ENCODE results near the gene DUSP18. TPM values are rescaled to one million over a fixed set of nuclear protein-coding genes. Genes with fewer than 3 reads are reported as not detected.

DUSP18 gene
- total and polyA plus RNA-seq, 2 of the 13 experiments (the other 11 are each of a cell fraction or from before 2014, with no cell fraction given), result 1.4 to 2.3 TPM

- Histone ChIP-seq H3K27me3 (ENCODE audit: control insufficient read depth in 1 of 2, insufficient read depth in 2 of 2, low read length in 2 of 2) (no peaks in the 10 kb centered on the region), H3K4me3 (replicated peaks in 1 of 3; ENCODE audit: insufficient read depth in 1 of 3, low read depth in 2 of 3, low read length in 3 of 3) (no peak overlapping the region), H3K9ac (ENCODE audit: insufficient read depth, low read depth, low read length) (no peak overlapping the region), H3K79me2 (ENCODE audit: insufficient read depth, low read length) (no peaks in the 10 kb centered on the region), H2AFZ (ENCODE audit: low read length) (no peak overlapping the region), H3K9me3 (ENCODE audit: low read length) (no peaks in the 10 kb centered on the region), H3K36me3 (replicated peaks in 1 of 2; ENCODE audit: control insufficient read depth in 1 of 2, insufficient read depth in 2 of 2, low read length in 2 of 2) (no peaks in the 10 kb centered on the region), H3K4me1 (ENCODE audit: insufficient read depth, low read length) (peaks cover 20% of the 10 kb centered on the region), H3K4me2 (ENCODE audit: low read depth, low read length) (0 out of 2 replicates have a peak overlapping the region, but pooled peaks have one; percentile 3), H3K27ac (ENCODE audit: extremely low read length, insufficient read depth, low read length) (no peak overlapping the region), H4K20me1 (ENCODE audit: insufficient read depth, low read length) (no peaks in the 10 kb centered on the region)
- no TSS peak for BruUV-seq (replicated peaks)
- WGBS (ENCODE audit: low lambda C conversion rate), result 89% methylated on average over 3 of the region's 5 CpGs
- ATAC-seq, result peak; percentile 32; the same call in 2 of the 3 replicates
- TF ChIP-seq CEBPB (IDR thresholded peaks at IDR 0.05; ENCODE audit: borderline replicate concordance, low read depth, low read length) (peak; percentile 87), SALL1 (CRISPR knock-in tag; IDR thresholded peaks at IDR 0.05) (peak; percentile 12; the same call in 1 of the 2 replicates), ATF4 (CRISPR knock-in tag; IDR thresholded peaks at IDR 0.05) (peak in 1 of 2 experiments; percentile 31; a peak in 1 of 4 replicates), ZNF687 (CRISPR knock-in tag; IDR thresholded peaks at IDR 0.05) (0 out of 2 replicates have a peak, but pooled peaks have one; percentile 12), CEBPG (CRISPR knock-in tag; IDR thresholded peaks at IDR 0.05) (peak; percentile 76), NFYB (CRISPR knock-in tag; IDR thresholded peaks at IDR 0.05) (0 out of 2 replicates have a peak, but pooled peaks have one; percentile 17), SP1 (IDR thresholded peaks at IDR 0.05) (no peak), SP1 (CRISPR knock-in tag; IDR thresholded peaks at IDR 0.05) (no peak), ATF7 (IDR thresholded peaks at IDR 0.05) (no peak), ATF7 (CRISPR knock-in tag; IDR thresholded peaks at IDR 0.05) (no peak), ZNF768 (CRISPR knock-in tag; IDR thresholded peaks at IDR 0.05) (peak; percentile 88)
- TF ChIP-seq, protein P1, sequence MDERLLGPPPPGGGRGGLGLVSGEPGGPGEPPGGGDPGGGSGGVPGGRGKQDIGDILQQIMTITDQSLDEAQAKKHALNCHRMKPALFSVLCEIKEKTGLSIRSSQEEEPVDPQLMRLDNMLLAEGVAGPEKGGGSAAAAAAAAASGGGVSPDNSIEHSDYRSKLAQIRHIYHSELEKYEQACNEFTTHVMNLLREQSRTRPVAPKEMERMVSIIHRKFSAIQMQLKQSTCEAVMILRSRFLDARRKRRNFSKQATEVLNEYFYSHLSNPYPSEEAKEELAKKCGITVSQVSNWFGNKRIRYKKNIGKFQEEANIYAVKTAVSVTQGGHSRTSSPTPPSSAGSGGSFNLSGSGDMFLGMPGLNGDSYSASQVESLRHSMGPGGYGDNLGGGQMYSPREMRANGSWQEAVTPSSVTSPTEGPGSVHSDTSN (CRISPR knock-in tag; IDR thresholded peaks at IDR 0.05), result 0 out of 2 replicates have a peak, but pooled peaks have one; percentile 20
- FAIRE-seq, result no peak
- DNase-seq (ENCODE audit: low spot score), result no peak
- in situ Hi-C loops (cut with HindIII; ENCODE audit: extremely low pct_ligation_motif_present, low pct_unique_long_range_greater_than_20kb) (no loop called here), intact Hi-C loops (cut with micrococcal nuclease; ENCODE audit: unreplicated experiment) (no loop called here)
- ChIA-PET CTCF (ENCODE audit: low intra/inter-chr PET ratio, low total read pairs) (no interaction called here), POLR2A (no interaction called here)
These were observed 37.3 kb upstream of the DUSP18 start for GRCh38 chr22:30704978-30705377.
